ENCODE data around the gene PPP6C.
"Not testable (repeated sequence)": the region's sequence is repeated elsewhere in the genome, so short reads cannot be mapped to it uniquely, and the experiment has no call there.

The PPP6C gene

GRCh38 chr9:125189361-125190289, at the start of gene PPP6C:
PPP6C (minus strand) TSS chr9:125189803; CDS start chr9:125189718, 85 bp downstream.
- peak; percentile 98 for DNase-seq (ENCODE audit: low spot score)

- DNase-seq (ENCODE audit: low spot score): no peak
Observed at GRCh38 chr9:125238915-125239446, 49.4 kb upstream of the PPP6C start.

GRCh38 chr9:125238127-125238914, 48.7 kb upstream of the PPP6C start:
- DNase-seq (ENCODE audit: low spot score): no peak

GRCh38 chr9:125236520-125237159, 47.0 kb upstream of the PPP6C start:
- not testable (repeated sequence) for DNase-seq (ENCODE audit: low spot score)

GRCh38 chr9:125235804-125236519, 46.4 kb upstream of the PPP6C start:
- DNase-seq (ENCODE audit: low spot score): no peak

- not testable (repeated sequence) for DNase-seq (ENCODE audit: low spot score)
Observed at GRCh38 chr9:125234099-125234498, 44.5 kb upstream of the PPP6C start.

- DNase-seq (ENCODE audit: low spot score): peak; percentile 90
Observed at GRCh38 chr9:125233678-125234077, 44.1 kb upstream of the PPP6C start.

GRCh38 chr9:125227761-125228160, 38.2 kb upstream of the PPP6C start:
- DNase-seq (ENCODE audit: low spot score): no peak

GRCh38 chr9:125224858-125225257, 35.3 kb upstream of the PPP6C start:
- not testable (repeated sequence) for DNase-seq (ENCODE audit: low spot score)

- DNase-seq (ENCODE audit: low spot score): no peak
Observed at GRCh38 chr9:125218621-125219020, 29.0 kb upstream of the PPP6C start.

- no peak for DNase-seq (ENCODE audit: low spot score)
Observed at GRCh38 chr9:125214186-125214585, 24.6 kb upstream of the PPP6C start.

GRCh38 chr9:125204477-125204876, 14.9 kb upstream of the PPP6C start:
- no peak for DNase-seq (ENCODE audit: low spot score)

GRCh38 chr9:125202846-125203618, 13.4 kb upstream of the PPP6C start:
- no peak for DNase-seq (ENCODE audit: low spot score)

- peak; percentile 98 for DNase-seq (ENCODE audit: low spot score)
Observed at GRCh38 chr9:125200216-125201047, 10.8 kb upstream of the PPP6C start, which contains the start of gene RABEPK. RABEPK (plus strand) TSS chr9:125200542; CDS start chr9:125203014, 2,472 bp downstream.

- not testable (repeated sequence) for DNase-seq (ENCODE audit: low spot score)
Observed at GRCh38 chr9:125195591-125195990, 6.0 kb upstream of the PPP6C start.

- DNase-seq (ENCODE audit: low spot score): not testable (repeated sequence)
Observed at GRCh38 chr9:125194466-125194865, 4.9 kb upstream of the PPP6C start.

GRCh38 chr9:125190361-125190801, 778 bp upstream of the PPP6C start:
- no peak for DNase-seq (ENCODE audit: low spot score)

GRCh38 chr9:125189011-125189360, 617 bp downstream of the PPP6C start:
- DNase-seq (ENCODE audit: low spot score): peak; percentile 10

- DNase-seq (ENCODE audit: low spot score): no peak
Observed at GRCh38 chr9:125183561-125183960, 6.0 kb downstream of the PPP6C start.

GRCh38 chr9:125183054-125183453, 6.5 kb downstream of the PPP6C start:
- no peak for DNase-seq (ENCODE audit: low spot score)
